HG03432 (cell line): ENCODE results near the gene BCAS1.
A peak's percentile ranks its signal among the peaks of the same experiment; 100 is the strongest.

Source experiments
- ATAC-seq: cut with Tn5 transposase; IDR thresholded peaks from one replicate; pipeline ENCODE4 v1.9.1; 2021; ENCODE audit warnings: mild to moderate bottlenecking, moderate library complexity; ENCODE audit not compliant: unreplicated experiment

Gene BCAS1

GRCh38 chr20:53896647-53897046 is 173.7 kb downstream of the BCAS1 start:
- no peak for ATAC-seq

DNA sequence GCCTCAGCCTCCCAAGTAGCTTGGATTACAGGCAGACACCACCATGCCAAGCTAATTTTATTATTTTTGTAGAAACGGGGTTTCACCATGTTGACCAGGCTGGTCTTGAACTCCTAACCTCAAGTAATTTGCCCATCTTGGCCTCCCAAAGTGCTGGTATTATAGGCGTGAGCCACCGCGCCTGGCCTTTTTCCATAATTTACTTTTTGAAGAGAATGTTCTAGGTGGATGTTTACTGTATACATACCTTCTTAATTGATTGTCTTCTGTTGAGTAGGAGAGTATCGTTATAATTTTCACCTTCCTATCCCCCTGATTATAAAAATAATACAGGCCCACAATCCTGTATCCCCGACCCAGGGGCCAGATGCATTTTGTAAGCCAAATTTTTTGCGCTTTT is 174.4 kb downstream of the BCAS1 start:
- ATAC-seq: no peak

DNA sequence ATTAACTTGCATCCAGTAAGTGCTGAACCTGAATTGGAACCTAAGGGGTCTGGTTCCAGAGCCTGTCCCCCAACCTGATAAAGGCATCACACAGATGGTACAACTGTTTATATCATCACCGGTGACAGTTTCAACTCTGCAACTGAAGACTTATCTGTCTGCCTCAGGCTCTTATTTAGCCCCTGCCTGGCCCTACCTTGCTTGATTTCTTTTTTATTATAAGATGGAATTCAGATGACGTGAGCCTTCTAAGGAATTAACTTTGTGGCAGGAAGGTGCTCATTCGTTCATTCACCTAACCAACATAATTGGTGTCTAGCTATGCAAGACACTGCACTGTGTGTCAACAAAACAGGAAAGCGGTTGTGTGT is 175.0 kb downstream of the BCAS1 start:
- no peak for ATAC-seq

GRCh38 chr20:53894707-53895384 is 175.5 kb downstream of the BCAS1 start:
- peak; percentile 14 for ATAC-seq
